LNCAP (cell line): ENCODE data around the gene PRSS48.

Experiments used
- CTCF ChIP-seq: fragments of 450-650 bp; IDR thresholded peaks from 2 replicates; pipeline ENCODE4 v1.5.1; 2017; ENCODE audit warnings: mild to moderate bottlenecking

The PRSS48 gene

GRCh38 chr4:151315212-151315886 is 38.4 kb downstream of the PRSS48 start:
- no peak for TF ChIP-seq CTCF

GRCh38 chr4:151316645-151317044 is 39.7 kb downstream of the PRSS48 start:
- TF ChIP-seq CTCF = no peak

DNA sequence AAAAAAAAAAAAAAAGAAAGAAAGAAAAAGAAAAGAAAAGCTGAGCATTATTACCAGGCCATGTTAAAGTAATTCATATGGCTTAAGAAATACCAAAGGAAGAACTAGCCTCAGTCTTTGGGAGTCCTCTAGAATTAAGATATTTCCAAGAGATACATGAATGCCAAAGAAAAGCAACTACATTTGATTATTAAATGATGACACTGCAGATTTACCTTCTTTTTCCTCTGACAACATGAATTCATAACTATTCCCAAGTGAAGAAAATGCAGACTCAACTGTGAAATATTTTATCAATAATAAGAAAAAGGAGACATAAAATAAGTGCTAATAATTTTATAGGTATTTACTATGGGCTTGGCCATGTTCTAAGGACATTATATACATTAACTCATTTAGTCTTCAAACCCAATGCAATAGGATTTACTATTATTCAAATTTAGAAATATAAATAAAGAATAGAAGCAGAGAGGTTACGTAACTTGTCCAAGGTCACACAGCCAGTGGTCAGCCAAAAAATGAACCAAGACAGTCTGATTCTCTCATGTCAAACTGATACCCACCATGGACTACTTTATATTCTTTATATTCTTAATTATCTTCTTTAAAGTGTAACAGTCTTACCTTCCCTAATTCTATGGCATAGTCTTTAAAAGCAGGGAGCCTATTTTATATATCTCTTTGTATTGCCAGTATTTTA is 41.5 kb downstream of the PRSS48 start:
- no peak for TF ChIP-seq CTCF

GRCh38 chr4:151319490-151319889 is 42.5 kb downstream of the PRSS48 start:
- no peak for TF ChIP-seq CTCF

DNA sequence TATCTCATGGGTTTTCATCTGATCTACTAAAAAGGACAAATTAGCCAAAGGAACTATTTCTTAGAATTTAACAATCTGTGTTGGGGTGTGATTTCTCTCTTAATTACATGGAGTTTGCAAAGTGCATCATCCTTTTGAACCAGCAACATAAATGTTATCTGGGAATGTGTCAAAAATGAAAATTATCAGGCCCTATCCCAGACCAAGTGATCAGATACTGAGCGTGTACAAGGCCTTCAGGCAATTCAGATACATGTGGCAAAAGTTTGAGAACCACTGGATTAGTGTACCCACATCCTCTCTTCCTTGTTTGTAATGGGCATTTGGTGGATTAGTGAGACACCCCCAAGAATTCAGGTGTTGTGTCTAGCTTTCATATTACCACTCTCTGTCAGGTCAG is 44.6 kb downstream of the PRSS48 start:
- no peak for TF ChIP-seq CTCF

DNA sequence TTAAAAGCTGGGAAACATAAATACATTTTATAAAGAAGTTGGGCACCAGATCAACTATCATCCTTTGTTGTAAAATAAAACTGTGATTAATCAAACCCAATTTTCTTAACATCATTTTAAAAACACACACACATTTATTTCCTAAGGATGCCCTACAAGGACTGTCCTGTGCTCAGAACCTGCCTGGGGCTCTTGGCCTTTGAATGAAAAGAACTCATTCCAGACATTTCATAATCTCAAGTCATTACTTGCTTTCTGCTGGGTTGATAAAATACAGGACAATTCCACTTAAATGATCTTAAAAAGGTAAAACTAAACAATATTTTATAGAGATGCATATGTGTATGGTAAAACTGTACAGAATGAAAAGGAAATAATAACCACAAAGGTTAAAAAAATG is 45.6 kb downstream of the PRSS48 start:
- no peak for TF ChIP-seq CTCF

GRCh38 chr4:151323667-151324066 is 46.7 kb downstream of the PRSS48 start:
- no peak for TF ChIP-seq CTCF
